ENCODE results near the gene STIM1. TPM values are rescaled to one million over a fixed set of nuclear protein-coding genes. Genes with fewer than 3 reads are reported as not detected.

Gene STIM1
- total RNA-seq, 1 donor from 2014 or later, result 40.4 TPM

- intact Hi-C loops (cut with DNase I), result no loop called here
- DNase-seq (ENCODE audit: low spot score), result no peak
Observed at GRCh38 chr11:3903207-3903896, 47.9 kb downstream of the STIM1 start.

GRCh38 chr11:3904228-3904627 lies 48.8 kb downstream of the STIM1 start:
- DNase-seq (ENCODE audit: low spot score), result no peak
- intact Hi-C loops (cut with DNase I), result no loop called here

- DNase-seq (ENCODE audit: low spot score), result no peak
- intact Hi-C loops (cut with DNase I), result no loop called here
Observed at GRCh38 chr11:3905080-3905953, 49.9 kb downstream of the STIM1 start.

GRCh38 chr11:3906166-3906565 lies 50.7 kb downstream of the STIM1 start:
- intact Hi-C loops (cut with DNase I), result no loop called here
- DNase-seq (ENCODE audit: low spot score), result no peak

- DNase-seq (ENCODE audit: low spot score), result no peak
- intact Hi-C loops (cut with DNase I), result no loop called here
Observed at GRCh38 chr11:3907590-3907989, 52.1 kb downstream of the STIM1 start.

- intact Hi-C loops (cut with DNase I), result no loop called here
- DNase-seq (ENCODE audit: low spot score), result no peak
Observed at GRCh38 chr11:3909901-3910300, 54.4 kb downstream of the STIM1 start.

- no peak for DNase-seq (ENCODE audit: low spot score)
- intact Hi-C loops (cut with DNase I), result no loop called here
Observed at GRCh38 chr11:3911908-3912505, 56.5 kb downstream of the STIM1 start.

- no peak for DNase-seq (ENCODE audit: low spot score)
- intact Hi-C loops (cut with DNase I), result no loop called here
Observed at GRCh38 chr11:3913921-3914320, 58.5 kb downstream of the STIM1 start.

- intact Hi-C loops (cut with DNase I), result no loop called here
- DNase-seq (ENCODE audit: low spot score), result no peak
Observed at GRCh38 chr11:3914805-3915204, 59.3 kb downstream of the STIM1 start.

- DNase-seq (ENCODE audit: low spot score), result no peak
- intact Hi-C loops (cut with DNase I), result no loop called here
Observed at GRCh38 chr11:3916962-3917361, 61.5 kb downstream of the STIM1 start.

- no peak for DNase-seq (ENCODE audit: low spot score)
- intact Hi-C loops (cut with DNase I), result no loop called here
Observed at GRCh38 chr11:3920148-3920852, 64.8 kb downstream of the STIM1 start.

- DNase-seq (ENCODE audit: low spot score), result no peak
- intact Hi-C loops (cut with DNase I), result no loop called here
Observed at GRCh38 chr11:3922056-3922455, 66.6 kb downstream of the STIM1 start.

- intact Hi-C loops (cut with DNase I), result no loop called here
- no peak for DNase-seq (ENCODE audit: low spot score)
Observed at GRCh38 chr11:3925513-3925912, 70.0 kb downstream of the STIM1 start.

- DNase-seq (ENCODE audit: low spot score), result no peak
- intact Hi-C loops (cut with DNase I), result no loop called here
Observed at GRCh38 chr11:3926458-3927095, 71.1 kb downstream of the STIM1 start.

- no peak for DNase-seq (ENCODE audit: low spot score)
- intact Hi-C loops (cut with DNase I), result no loop called here
Observed at GRCh38 chr11:3927129-3927796, 71.8 kb downstream of the STIM1 start.

- intact Hi-C loops (cut with DNase I), result no loop called here
- DNase-seq (ENCODE audit: low spot score), result no peak
Observed at GRCh38 chr11:3929232-3929631, 73.8 kb downstream of the STIM1 start.

- intact Hi-C loops (cut with DNase I), result no loop called here
- no peak for DNase-seq (ENCODE audit: low spot score)
Observed at GRCh38 chr11:3929649-3930048, 74.2 kb downstream of the STIM1 start.

GRCh38 chr11:3932698-3933097 lies 77.2 kb downstream of the STIM1 start:
- no peak for DNase-seq (ENCODE audit: low spot score)
- intact Hi-C loops (cut with DNase I), result no loop called here

GRCh38 chr11:3933165-3933628 lies 77.7 kb downstream of the STIM1 start:
- intact Hi-C loops (cut with DNase I), result no loop called here
- DNase-seq (ENCODE audit: low spot score), result no peak

Data from cardiac septum (tissue), 1 donor.